ENCODE results near the gene ACOT8. TPM values are rescaled to one million over a fixed set of nuclear protein-coding genes. Genes with fewer than 3 reads are reported as not detected.

ACOT8 gene
- total and polyA plus RNA-seq, 2 of the 8 experiments (the other 6 are each of a cell fraction or from before 2014, with no cell fraction given), result 37.6 to 88.8 TPM

DNA sequence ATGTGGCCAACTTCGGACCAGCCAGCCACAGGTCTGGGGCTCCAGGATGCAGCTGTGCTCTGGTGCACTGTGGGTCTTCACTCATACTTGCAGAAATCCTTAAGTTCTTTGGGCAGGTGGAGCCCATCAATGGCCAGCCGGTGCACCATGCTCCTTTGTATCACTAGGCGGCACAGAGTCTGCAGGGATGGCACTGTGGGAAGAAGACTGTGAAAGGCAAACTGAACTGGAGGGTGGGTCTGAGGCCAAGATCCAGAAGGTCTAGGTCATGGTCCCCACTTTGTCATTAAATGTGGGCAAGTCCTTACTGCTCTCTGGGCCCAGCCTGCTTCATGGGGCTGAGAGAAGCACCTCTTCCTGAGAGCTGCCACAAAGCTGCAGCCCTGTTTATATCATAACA is 31.5 kb upstream of the ACOT8 start:
- peaks cover 3% of the 10 kb centered on the region; the same call in 1 of the 2 replicates for H3K79me1 ChIP-seq (ENCODE audit: low read depth, low read length)
- no peak overlapping the region for H3K4ac ChIP-seq (replicated peaks; ENCODE audit: insufficient read length, low read depth, low read length)
- DNase-seq (ENCODE audit: low read depth in 1 of 2, low spot score in 2 of 2) (no peak), FAIRE-seq (no peak)
- H4K20me1 ChIP-seq (replicated peaks in 1 of 2; ENCODE audit: control insufficient read depth in 1 of 2, insufficient read depth in 2 of 2, low read length in 2 of 2), result peaks cover 0 to 4% of the 10 kb centered on the region in 2 experiments
- H2BK12ac ChIP-seq (ENCODE audit: low read depth, low read length), result no peak overlapping the region
- no peak overlapping the region for H2BK5ac ChIP-seq (ENCODE audit: low read depth, low read length)
- H2AK5ac ChIP-seq (ENCODE audit: low read depth, low read length), result no peak overlapping the region
- POLR2A ChIA-PET (ENCODE audit: partially characterized antibody), result interaction anchor here (0.6 to 8.0 kb wide), 11 partner anchors 7 to 71 kb away, joined by 3 to 55 read pairs (median 9); partner anchors contain the start of genes PCIF1 and ZSWIM1
- 88% methylated on average over 3 of the region's 3 CpGs; no CpG with 5 or more reads in 1 of the 2 experiments for WGBS, 2 experiments (ENCODE audit: extremely low coverage in 1 of 2, insufficient coverage in 1 of 2, insufficient read length in 1 of 2, insufficient replicate concordance in 2 of 2, low coverage in 1 of 2, low lambda C conversion rate in 2 of 2, missing lambda C conversion rate in 1 of 2)
- no peaks in the 10 kb centered on the region for H3K27me3 ChIP-seq (replicated peaks in 1 of 4; ENCODE audit: control insufficient read depth in 3 of 4, extremely low read depth in 1 of 4, insufficient read depth in 3 of 4, low read length in 3 of 4)
- H3K36me3 ChIP-seq (ENCODE audit: control insufficient read depth in 2 of 4, insufficient read depth in 4 of 4, low read length in 3 of 4), result peaks cover 2 to 6% (median 4%) of the 10 kb centered on the region in 4 experiments
- H3K56ac ChIP-seq (replicated peaks; ENCODE audit: insufficient read length, low read depth, low read length), result no peak overlapping the region
- no peaks in the 10 kb centered on the region for H3K9me3 ChIP-seq (ENCODE audit: insufficient read depth in 2 of 2, low read depth in 1 of 2, low read length in 1 of 2)
- H2BK15ac ChIP-seq (ENCODE audit: low read length), result no peak overlapping the region
- H3K18ac ChIP-seq (ENCODE audit: extremely low read depth, low read length), result no peak overlapping the region
- no peak overlapping the region for H4K5ac ChIP-seq (ENCODE audit: insufficient read length, low read depth, low read length)
- H3K27ac ChIP-seq (ENCODE audit: low read depth, low read length), result no peak overlapping the region
- no peak overlapping the region for H3K9ac ChIP-seq (replicated peaks in 1 of 4; ENCODE audit: extremely low read depth in 1 of 4, low read depth in 3 of 4, low read length in 3 of 4)
- peaks cover 0 to 10% (median 6%) of the 10 kb centered on the region in 4 experiments; a peak in 6 of 7 replicates for H3K4me1 ChIP-seq (replicated peaks in 1 of 4; ENCODE audit: control insufficient read depth in 3 of 4, insufficient read depth in 4 of 4, low read length in 3 of 4)
- H2AFZ ChIP-seq (ENCODE audit: low read length), result no peak overlapping the region
- H4K8ac ChIP-seq (ENCODE audit: extremely low read depth, insufficient read depth, low read length), result no peak overlapping the region
- no peak overlapping the region; a peak in 1 of 4 replicates for H3K4me2 ChIP-seq (ENCODE audit: insufficient read depth in 1 of 2, low read depth in 2 of 2, low read length in 2 of 2)
- peaks cover 0 to 7% of the 10 kb centered on the region in 2 experiments; a peak in 1 of 4 replicates for H3K79me2 ChIP-seq (ENCODE audit: control insufficient read depth in 1 of 2, insufficient read depth in 2 of 2, low read length in 2 of 2)
- no peak overlapping the region for H2BK120ac ChIP-seq (replicated peaks; ENCODE audit: low read depth, low read length)
- CTCF ChIA-PET (ENCODE audit: partially characterized antibody), result interaction anchor here (1.5 to 6.3 kb wide), 6 partner anchors 11 to 89 kb away, joined by 3 to 40 read pairs (median 15); no protein-coding TSS in a partner anchor
- H3K23ac ChIP-seq (ENCODE audit: insufficient read length), result no peak overlapping the region
- TF ChIP-seq RBBP5 (IDR thresholded peaks at IDR 0.05; ENCODE audit: borderline replicate concordance, low read depth, low read length), result no peak
- H4K91ac ChIP-seq (replicated peaks; ENCODE audit: insufficient read length, low read length), result no peak overlapping the region
- no peak overlapping the region for H3K14ac ChIP-seq (ENCODE audit: insufficient read length)
- H3K4me3 ChIP-seq (ENCODE audit: extremely low read depth in 1 of 4, insufficient read depth in 2 of 4, low read depth in 3 of 4, low read length in 4 of 4), result no peak overlapping the region
- no peak overlapping the region for H2BK20ac ChIP-seq (ENCODE audit: low read length)
- peaks cover 15% of the 10 kb centered on the region; the same call in 1 of the 2 replicates for H3K23me2 ChIP-seq (ENCODE audit: low read depth, low read length)

All from H1 (cell line).